ENCODE results near the gene NUDCD3.

Gene NUDCD3

DNA sequence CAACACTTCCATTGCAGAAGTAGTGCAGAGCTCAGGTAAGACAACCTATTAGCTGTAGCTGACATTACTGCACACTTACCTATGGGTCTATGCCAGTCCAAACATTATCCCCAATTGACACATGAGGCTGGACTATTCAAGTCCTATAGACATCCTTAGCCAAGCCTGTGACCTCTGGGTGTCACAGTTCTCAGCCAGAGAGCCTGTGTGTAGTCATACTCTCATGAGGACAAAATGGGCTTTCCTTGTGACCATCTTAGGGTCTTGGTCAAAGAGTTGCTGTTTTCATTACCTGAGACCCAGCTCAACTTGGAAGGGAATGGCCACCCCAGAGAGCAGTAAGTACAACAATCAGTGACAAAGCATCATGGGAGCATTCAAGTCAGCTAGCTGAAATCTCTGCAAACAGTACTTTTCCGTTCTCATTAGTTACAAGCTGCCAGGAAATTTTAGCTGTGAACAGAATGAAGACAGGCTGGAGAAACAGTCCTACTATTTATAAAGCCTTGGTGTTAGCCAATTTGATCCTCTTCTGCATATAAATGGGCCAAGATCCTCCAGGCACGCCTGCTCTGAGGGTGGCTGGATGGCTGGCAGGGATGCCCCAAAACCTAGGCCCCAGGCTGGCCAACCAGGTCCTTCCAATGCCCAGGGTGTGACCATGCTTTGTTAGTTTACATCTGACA lies 44.3 kb downstream of the NUDCD3 start:
- DNase-seq (ENCODE audit: low read depth) = no peak
- TF ChIP-seq, protein P1, sequence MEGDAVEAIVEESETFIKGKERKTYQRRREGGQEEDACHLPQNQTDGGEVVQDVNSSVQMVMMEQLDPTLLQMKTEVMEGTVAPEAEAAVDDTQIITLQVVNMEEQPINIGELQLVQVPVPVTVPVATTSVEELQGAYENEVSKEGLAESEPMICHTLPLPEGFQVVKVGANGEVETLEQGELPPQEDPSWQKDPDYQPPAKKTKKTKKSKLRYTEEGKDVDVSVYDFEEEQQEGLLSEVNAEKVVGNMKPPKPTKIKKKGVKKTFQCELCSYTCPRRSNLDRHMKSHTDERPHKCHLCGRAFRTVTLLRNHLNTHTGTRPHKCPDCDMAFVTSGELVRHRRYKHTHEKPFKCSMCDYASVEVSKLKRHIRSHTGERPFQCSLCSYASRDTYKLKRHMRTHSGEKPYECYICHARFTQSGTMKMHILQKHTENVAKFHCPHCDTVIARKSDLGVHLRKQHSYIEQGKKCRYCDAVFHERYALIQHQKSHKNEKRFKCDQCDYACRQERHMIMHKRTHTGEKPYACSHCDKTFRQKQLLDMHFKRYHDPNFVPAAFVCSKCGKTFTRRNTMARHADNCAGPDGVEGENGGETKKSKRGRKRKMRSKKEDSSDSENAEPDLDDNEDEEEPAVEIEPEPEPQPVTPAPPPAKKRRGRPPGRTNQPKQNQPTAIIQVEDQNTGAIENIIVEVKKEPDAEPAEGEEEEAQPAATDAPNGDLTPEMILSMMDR (conservative IDR thresholded peaks at IDR 0.05; ENCODE audit: control insufficient read depth, insufficient read depth, low read depth, low read length) = no peak

DNA sequence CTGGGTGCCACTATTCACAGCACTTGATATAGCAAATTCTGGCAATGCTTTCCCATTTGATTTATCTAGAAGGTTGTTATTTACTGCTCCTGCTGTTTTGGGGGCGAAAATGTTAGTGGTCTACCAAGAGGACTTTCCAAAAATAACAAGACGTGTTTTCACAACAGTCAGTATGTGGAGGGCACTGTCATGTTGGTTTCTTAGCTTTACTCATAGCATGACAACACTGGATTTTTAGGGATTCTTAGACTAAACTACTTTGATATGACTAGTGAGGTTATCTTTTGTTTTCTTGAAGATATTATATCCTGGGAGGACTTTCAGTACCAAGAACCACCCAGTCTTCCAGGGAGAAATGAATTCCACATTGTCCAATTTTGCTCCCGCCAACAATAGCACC lies 49.4 kb downstream of the NUDCD3 start:
- H3K4me3 ChIP-seq (ENCODE audit: control insufficient read depth, low read depth, low read length) = no peak overlapping the region
- TF ChIP-seq, protein P1 (conservative IDR thresholded peaks at IDR 0.05; ENCODE audit: control insufficient read depth, insufficient read depth, low read depth, low read length) = no peak
- DNase-seq (ENCODE audit: low read depth) = no peak

More for the DNA sequence above, 44.3 kb downstream of the NUDCD3 start:
- no peak overlapping the region for H3K4me3 ChIP-seq (ENCODE audit: control insufficient read depth, low read depth, low read length)

DNA sequence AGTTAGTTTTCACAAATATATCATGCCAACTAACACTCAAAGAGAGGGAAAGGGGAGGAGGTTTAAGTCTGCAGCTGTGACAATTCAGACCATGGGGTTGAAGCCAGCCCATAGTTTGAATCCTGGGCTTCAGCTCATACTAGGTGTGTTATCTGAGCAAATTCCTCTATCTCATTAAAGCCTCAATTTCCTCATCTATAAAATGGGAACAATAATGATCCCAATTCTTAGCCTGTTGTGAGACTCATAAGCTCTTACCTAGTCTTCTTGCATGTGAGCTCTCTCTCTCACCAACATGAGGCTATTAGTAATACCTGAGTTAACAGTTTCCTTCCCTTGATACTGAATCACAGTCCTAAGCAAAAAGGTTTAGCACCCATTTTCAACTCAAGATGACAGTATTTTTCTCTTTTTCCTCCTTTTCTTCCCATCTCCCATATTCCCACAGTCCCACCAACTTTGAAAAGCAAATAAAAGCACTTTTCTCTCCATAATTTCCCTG lies 49.8 kb downstream of the NUDCD3 start:
- TF ChIP-seq, protein P1 (conservative IDR thresholded peaks at IDR 0.05; ENCODE audit: control insufficient read depth, insufficient read depth, low read depth, low read length) = no peak
- no peak for DNase-seq (ENCODE audit: low read depth)
- no peak overlapping the region for H3K4me3 ChIP-seq (ENCODE audit: control insufficient read depth, low read depth, low read length)

DNA sequence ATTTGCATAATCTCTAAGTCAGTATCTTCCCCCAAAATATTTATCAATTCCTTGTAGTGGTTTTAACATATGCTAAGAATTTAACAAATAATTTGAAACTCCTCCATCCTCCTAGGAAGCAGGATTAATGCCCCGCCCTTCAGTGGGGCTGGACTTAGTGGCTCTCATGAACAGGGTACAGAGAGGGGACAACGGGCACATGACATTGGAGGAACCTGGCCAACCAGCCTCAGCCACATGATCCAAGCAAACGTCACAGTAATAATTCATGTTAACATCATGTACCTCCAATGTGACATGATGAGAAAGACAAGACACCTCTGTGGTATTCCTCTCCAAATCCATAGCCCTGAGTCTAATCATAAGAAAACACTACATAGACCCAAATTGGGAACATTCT lies 50.5 kb downstream of the NUDCD3 start:
- no peak for DNase-seq (ENCODE audit: low read depth)
- H3K4me3 ChIP-seq (ENCODE audit: control insufficient read depth, low read depth, low read length) = no peak overlapping the region
- TF ChIP-seq, protein P1 (conservative IDR thresholded peaks at IDR 0.05; ENCODE audit: control insufficient read depth, insufficient read depth, low read depth, low read length) = no peak

DNA sequence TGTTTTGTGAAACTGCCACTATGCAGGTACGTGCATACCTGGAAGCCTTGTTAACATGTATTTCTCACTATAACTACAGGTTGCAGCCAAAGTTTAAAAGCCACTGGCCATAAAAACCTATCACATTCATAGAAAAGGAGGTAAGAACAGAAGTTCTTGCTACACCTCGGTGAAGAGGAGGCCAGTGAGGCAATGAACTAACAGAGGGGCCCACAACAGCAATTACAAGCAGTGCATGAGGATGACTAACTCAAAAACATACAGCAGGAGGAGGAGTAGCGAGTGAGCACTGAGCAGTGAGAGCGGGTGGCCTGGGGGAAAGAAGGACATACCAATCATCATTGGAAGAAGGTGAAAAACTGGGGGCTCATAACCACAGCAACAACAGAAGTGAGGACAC lies 51.6 kb downstream of the NUDCD3 start:
- TF ChIP-seq, protein P1 (conservative IDR thresholded peaks at IDR 0.05; ENCODE audit: control insufficient read depth, insufficient read depth, low read depth, low read length) = no peak
- no peak for DNase-seq (ENCODE audit: low read depth)
- no peak overlapping the region for H3K4me3 ChIP-seq (ENCODE audit: control insufficient read depth, low read depth, low read length)

DNA sequence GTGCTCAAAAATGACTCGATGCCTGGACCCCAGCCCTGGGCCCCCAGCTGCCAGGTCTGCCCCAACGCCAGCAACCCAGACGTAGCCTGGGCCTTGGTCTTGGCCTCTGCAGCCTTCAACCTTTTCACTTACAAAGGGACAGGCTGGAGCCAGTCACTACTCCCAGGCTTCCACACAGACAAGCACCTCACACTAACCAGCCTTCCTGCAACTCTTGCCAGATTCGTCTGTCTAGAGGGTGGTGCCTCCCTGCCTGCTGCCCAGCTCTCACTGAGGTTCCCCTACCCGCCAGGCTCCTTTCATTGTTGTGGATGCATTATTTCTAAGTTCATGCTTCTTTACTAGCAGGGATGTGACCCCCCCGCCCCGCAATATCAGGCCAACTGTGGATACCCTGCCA lies 56.3 kb downstream of the NUDCD3 start:
- TF ChIP-seq, protein P1 (conservative IDR thresholded peaks at IDR 0.05; ENCODE audit: control insufficient read depth, insufficient read depth, low read depth, low read length) = no peak
- no peak overlapping the region for H3K4me3 ChIP-seq (ENCODE audit: control insufficient read depth, low read depth, low read length)
- no peak for DNase-seq (ENCODE audit: low read depth)
